Measurements from ENCODE around the gene SLC35A5. TPM values are rescaled to one million over a fixed set of nuclear protein-coding genes. Genes with fewer than 3 reads are reported as not detected.

Gene SLC35A5
- total and polyA plus RNA-seq, 2 of the 8 experiments (the other 6 are each of a cell fraction or from before 2014, with no cell fraction given) = 36.5 to 38.6 TPM

DNA sequence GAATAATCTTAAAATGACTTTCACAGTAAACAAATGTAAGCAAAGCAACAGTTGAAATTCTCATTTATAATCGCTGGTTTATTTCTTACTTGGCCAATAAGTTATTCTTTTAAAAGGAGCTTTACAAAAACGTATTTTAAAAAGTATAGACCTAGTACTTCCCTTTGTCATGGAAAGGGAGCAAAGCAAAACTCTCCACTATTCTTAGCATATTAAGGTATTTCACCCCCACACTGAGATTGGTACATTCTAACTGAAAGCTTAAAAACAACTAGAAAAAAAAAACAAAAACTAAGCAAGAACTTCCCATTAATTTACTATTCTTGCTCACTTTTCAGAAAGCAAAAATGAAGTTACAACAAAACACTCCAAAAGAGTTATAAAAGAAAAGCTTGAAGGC is 1.5 kb upstream of the SLC35A5 start (continued):
- TF ChIP-seq CHD7 (IDR thresholded peaks at IDR 0.05; ENCODE audit: insufficient replicate concordance, low read length) (no peak), RXRA (IDR thresholded peaks at IDR 0.05; ENCODE audit: insufficient read depth, low read depth, low read length) (no peak), BCL11A (IDR thresholded peaks at IDR 0.05; ENCODE audit: low read depth in 2 of 2, low read length in 2 of 2) (no peak), MAX (IDR thresholded peaks at IDR 0.05) (no peak), CTCF (IDR thresholded peaks at IDR 0.05; ENCODE audit: control extremely low read depth in 1 of 3, insufficient read depth in 1 of 3, low read depth in 1 of 3, low read length in 3 of 3) (no peak)
